ENCODE measurements around the gene PLPP1. TPM values are rescaled to one million over a fixed set of nuclear protein-coding genes. Genes with fewer than 3 reads are reported as not detected.

Gene PLPP1
- total and polyA plus RNA-seq, 2 of the 13 experiments (the other 11 are each of a cell fraction or from before 2014, with no cell fraction given) = 7.3 to 12.1 TPM

- TF ChIP-seq ZFP82 (CRISPR knock-in tag; IDR thresholded peaks at IDR 0.05; ENCODE audit: borderline replicate concordance) = peak; percentile 29; the same call in 1 of the 2 replicates
- TF ChIP-seq HNF4G (IDR thresholded peaks at IDR 0.05; ENCODE audit: borderline replicate concordance, low read depth, low read length) = no peak
- no peak for TF ChIP-seq HNF4G (CRISPR knock-in tag; IDR thresholded peaks at IDR 0.05; ENCODE audit: borderline replicate concordance, low read depth)
- TF ChIP-seq THYN1 (CRISPR knock-in tag; IDR thresholded peaks at IDR 0.05; ENCODE audit: borderline replicate concordance, low read depth) = no peak
- TF ChIP-seq ZNF18 (CRISPR knock-in tag; IDR thresholded peaks at IDR 0.05; ENCODE audit: insufficient replicate concordance) = no peak
- no peak for TF ChIP-seq ZNF574 (CRISPR knock-in tag; IDR thresholded peaks at IDR 0.05)
- TF ChIP-seq ZNF703 (CRISPR knock-in tag; IDR thresholded peaks at IDR 0.05; ENCODE audit: borderline replicate concordance) = no peak
- peak; percentile 44 for TF ChIP-seq HNF1B (CRISPR knock-in tag; IDR thresholded peaks at IDR 0.05)
- no peak for TF ChIP-seq ZXDC (CRISPR knock-in tag; IDR thresholded peaks at IDR 0.05)
- no peak for TF ChIP-seq ZNF317 (CRISPR knock-in tag; IDR thresholded peaks at IDR 0.05)
- no peak for TF ChIP-seq REL (CRISPR knock-in tag; conservative IDR thresholded peaks at IDR 0.05)
- no peak for TF ChIP-seq ZNF234 (CRISPR knock-in tag; conservative IDR thresholded peaks at IDR 0.05)
- TF ChIP-seq ZNF326 (CRISPR knock-in tag; IDR thresholded peaks at IDR 0.05; ENCODE audit: borderline replicate concordance) = no peak
- no peak for TF ChIP-seq ZNF263 (CRISPR knock-in tag; IDR thresholded peaks at IDR 0.05)
- no peak for TF ChIP-seq NFIC (IDR thresholded peaks at IDR 0.05; ENCODE audit: low read length)
- TF ChIP-seq NFKB2 (CRISPR knock-in tag; IDR thresholded peaks at IDR 0.05; ENCODE audit: borderline replicate concordance) = no peak
- TF ChIP-seq MATR3 (CRISPR knock-in tag; IDR thresholded peaks at IDR 0.05) = no peak
- TF ChIP-seq CREM (IDR thresholded peaks at IDR 0.05) = no peak
- no peak for TF ChIP-seq CREM (CRISPR knock-in tag; IDR thresholded peaks at IDR 0.05)
- TF ChIP-seq YY1 (IDR thresholded peaks at IDR 0.05; ENCODE audit: insufficient read depth, insufficient replicate concordance, low read depth, low read length) = no peak
- TF ChIP-seq IRX3 (CRISPR knock-in tag; IDR thresholded peaks at IDR 0.05; ENCODE audit: borderline replicate concordance, low read depth) = no peak
Measured at GRCh38 chr5:55535199-55535905, 588 bp upstream of the PLPP1 start (continued).

Measured in HepG2 (cell line).